HG02623 (cell line): ENCODE results near the gene RADIL.
"Not testable (repeated sequence)": the region's sequence is repeated elsewhere in the genome, so short reads cannot be mapped to it uniquely, and the experiment has no call there.

ENCODE experiments used
- ATAC-seq: cut with Tn5 transposase; IDR thresholded peaks from one replicate; pipeline ENCODE4 v1.9.1; 2021; ENCODE audit warnings: moderate library complexity; ENCODE audit not compliant: unreplicated experiment

RADIL gene, protein sequence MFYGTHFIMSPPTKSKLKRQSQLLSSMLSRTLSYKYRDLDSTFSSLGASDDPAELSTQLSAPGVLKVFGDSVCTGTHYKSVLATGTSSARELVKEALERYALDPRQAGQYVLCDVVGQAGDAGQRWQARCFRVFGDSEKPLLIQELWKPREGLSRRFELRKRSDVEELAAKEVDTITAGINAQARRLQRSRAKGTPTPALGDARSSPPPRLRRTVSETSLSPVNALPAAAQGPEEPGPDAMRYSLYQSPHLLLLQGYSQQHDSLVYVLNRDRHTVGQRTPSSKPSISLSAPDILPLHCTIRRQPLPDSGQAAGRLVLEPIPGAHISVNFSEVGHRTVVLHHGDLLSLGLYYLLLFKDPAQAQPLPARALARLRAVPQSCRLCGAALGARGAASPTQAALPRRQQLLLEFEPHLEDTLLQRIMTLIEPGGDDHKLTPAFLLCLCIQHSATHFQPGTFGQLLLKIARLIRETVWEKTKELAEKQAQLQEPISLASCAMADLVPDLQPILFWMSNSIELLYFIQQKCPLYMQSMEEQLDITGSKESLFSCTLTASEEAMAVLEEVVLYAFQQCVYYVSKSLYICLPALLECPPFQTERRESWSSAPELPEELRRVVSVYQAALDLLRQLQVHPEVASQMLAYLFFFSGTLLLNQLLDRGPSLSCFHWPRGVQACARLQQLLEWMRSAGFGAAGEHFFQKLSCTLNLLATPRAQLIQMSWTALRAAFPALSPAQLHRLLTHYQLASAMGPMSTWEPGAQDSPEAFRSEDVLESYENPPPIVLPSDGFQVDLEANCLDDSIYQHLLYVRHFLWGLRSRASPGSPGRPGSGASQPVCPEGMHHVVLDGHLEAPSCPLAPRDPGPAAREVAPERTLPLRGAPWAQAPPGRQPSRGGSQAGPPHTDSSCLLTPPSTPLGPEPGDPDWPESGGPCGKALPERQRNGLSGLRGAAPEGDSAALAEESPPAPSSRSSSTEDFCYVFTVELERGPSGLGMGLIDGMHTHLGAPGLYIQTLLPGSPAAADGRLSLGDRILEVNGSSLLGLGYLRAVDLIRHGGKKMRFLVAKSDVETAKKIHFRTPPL

DNA sequence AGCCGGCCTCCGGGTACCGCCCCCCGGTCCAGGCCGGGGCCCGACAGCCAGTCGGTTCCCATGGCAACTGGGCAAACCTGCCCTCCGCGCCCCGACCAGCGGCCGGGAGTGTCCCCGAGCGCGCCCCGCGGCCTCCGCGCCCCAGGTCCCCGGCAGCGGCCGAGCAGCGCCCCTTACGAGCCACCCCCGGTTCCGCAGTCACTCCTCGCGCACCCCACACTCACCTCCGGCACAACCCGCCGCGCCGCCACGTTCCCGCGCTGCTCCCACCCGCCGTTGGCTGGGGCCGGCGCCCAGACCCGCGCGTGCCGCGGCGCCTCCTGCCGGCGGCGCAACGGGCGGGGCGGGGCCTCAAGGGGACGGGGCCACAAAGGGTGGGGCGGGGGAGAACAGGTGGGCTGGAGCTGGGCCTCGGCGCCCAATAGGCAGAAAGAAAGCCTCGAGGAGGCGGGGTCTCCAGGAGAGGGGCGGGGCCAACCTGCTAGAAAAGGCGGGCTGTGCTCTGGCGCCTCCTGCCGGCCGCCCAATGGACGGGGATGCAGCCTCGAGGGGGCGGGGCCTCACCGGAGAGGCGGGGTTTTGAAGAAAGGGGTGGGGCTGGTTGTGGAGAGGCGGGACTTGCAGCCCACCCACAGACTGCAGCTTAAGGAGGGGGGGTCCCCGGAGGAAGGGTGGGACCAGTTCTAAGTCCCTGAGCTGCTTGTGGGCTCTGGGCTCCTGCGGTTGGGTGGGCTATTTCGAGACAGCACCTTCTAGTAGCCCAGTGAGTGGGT is at the start of gene RADIL:
TSS of gene RADIL (minus strand) at position 345 of the 773 bp plus-strand sequence. CDS start 5,577 bp downstream, outside the sequence.
- ATAC-seq = peak; percentile 53

DNA sequence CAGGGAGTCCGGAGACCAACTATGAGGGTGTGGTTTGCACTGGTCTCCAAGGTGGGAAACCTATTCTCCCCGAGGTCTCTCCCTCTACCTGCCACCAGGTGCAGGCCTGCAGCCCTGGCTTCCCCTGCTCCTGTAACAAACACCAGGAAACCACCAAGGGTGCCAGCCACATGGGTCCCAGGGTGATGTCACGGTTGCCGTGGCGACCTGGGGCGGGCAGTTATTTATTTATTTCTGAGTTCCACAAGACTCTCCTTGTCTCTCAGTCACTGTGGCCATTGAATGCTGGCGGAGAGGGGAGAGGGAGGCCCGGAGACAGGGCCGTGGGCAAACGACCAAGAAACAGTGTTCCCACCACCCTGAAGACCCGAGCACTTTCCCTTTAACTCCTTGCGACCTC is 48.4 kb upstream of the RADIL start:
- no peak for ATAC-seq

DNA sequence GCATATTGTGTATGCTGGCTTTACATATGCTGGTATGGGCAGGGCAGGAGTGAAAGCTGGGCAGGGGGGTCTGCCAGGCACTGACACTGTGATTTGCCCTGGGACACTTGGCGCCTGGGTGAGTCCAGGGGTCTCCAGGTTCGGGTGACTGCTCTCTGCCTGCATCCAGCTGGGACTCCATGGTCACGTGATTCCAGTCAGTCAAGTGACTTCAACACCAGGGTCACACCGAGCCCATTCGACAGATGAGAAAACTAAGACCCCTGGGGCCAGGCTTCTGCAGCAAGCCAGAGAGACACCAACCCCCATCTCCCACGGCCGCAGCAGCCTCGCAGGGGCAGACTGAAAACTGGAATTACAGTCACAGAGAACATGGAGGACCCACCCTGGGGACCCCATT is 45.5 kb upstream of the RADIL start:
- ATAC-seq = no peak

DNA sequence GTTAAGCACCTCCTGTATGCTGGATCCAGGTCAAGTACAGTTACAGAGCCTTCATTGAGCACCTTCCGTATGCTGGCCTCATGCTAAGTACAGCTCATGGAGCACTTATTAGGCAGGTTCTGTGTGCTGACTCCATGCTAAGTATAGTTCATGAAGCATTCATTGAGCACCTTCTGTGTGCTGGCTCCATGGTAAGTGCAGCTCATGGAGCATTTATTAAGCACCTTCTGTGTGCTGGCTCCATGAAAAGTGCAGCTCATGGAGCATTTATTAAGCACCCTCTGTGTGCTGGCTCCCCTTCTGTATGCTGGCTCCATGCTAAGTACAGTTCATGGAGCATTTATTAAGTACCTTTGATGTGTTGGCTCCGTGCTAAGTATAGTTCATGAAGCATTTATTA is 44.9 kb upstream of the RADIL start:
- ATAC-seq = no peak

DNA sequence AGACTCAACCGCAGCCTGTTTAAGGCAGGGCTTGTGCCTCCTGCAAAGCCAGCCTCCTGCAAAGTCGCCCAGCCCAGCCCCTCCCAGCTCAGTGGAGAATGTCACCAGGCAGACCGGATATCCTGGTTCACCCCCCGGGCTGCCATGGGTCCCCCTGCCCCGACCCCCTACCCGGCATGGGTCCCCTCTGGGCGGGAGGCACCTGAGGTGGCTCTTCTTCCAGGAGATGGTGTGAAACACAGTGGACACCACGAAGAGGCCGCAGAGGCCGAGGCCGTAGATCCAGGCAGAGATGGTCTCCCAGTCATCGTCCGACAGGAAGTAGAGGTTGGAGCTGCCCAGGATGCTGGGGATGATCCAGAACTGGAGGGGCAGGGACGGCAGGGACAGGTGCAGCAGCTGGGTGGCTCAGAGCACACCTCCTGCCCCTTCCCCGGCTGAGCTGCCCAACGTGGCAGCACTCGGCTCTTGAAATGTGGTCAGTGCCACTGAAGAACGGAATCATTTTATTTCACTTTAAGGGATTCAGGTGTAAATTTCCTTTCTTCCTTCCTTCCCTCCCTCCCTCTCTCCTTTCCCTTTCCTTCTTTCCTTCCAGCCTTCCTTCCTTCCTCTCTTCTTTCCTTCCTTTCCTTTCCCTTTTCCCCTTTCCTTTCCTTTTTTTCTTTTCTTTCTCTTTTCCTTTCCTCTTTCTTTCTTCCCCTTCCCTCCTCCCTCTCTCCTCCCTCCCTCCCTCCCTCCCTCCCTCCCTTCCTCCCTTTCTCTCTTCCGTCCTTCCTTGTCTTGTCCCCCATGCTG is 36.7 kb upstream of the RADIL start:
- ATAC-seq = no peak

DNA sequence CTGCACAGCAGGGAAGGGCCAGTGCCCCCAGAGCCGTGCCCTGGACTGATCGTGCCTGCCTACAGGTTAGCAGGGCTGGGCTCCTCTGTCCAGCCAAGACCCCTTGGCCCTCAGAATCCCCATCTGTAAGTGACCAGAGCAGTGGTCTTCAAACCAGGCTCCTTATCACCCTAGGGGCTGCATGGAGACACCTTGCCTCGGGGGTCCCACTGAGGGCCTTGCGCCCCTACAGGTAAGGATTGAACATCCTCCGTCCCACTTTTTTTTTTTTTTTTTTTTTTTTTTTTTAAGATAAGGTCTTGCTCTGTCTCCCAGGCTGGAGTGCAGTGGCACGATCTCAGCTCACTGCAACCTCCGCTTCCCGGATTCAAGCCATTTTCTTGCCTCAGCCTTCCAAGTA is 32.6 kb upstream of the RADIL start:
- no peak for ATAC-seq

DNA sequence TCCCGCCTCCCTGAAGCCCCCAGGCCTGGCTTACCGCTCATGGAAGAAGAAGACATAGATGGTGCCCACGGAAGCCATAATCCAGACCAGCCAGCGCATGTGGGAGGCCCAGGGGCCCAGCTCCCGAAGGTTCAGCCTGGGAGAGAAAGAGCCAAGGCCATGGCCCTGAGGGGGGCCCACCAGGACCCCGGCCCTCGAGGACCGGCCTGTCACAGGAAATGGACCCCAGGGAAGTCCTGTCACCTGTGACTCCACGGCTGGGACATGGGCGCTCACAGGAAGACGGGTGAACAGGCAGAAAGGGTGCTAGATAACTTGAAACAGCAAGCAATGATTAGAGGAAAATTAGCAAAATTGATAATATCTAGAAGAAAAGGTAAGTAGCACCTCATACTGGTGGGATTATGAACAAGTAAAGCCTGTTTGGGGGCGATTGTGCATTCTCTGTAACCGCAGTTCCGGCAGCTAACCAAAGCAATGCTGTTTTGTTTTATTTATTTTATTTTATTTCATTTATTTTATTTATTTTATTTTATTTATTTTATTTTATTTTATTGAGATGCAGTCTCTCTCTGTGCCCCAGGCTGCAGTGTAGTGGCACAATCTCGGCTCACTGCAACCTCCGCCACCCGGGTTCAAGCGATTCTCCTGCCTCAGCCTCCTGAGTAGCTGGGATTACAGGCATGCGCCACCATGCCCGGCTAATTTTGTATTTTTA is 27.8 kb upstream of the RADIL start:
- no peak for ATAC-seq

DNA sequence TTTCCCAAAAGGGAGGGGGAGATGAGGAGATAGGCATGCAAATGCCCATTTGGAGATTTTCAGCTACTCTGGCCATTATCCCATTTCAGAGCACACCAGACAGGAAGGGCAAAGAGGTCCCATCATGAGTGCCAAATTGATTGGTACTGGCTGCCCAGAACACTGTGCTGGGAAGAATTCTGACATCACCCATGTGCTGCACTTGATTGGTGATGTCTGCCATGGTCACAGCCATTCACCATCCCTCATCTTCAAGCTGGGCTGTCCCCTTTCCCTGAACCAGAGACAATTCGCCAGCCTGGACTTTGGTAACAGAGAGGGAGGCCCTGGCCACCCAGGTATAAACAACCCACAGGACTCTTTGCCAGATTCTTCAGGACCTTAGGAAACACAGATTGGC is 23.2 kb upstream of the RADIL start:
- no peak for ATAC-seq

DNA sequence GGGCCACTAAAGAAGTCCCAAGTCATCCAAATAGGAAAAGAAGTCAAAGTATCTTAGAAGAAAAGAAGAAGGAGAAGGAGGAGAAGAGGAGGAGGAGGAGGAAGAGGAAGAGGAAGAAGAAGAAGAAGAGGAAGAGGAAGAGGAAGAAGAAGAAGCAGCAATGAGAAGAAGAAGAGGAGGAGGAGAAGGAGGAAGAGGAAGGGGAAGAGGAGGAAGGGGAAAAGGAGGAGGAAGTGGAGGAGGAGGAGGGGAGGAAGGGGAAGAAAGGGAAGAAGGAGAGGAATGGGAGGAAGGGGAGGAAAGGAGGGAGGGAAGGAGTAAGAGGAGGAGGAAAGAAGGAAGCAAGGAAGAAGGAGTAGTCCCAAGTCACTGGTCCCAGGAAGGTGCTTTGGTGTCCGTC is 21.7 kb upstream of the RADIL start:
- no peak for ATAC-seq

DNA sequence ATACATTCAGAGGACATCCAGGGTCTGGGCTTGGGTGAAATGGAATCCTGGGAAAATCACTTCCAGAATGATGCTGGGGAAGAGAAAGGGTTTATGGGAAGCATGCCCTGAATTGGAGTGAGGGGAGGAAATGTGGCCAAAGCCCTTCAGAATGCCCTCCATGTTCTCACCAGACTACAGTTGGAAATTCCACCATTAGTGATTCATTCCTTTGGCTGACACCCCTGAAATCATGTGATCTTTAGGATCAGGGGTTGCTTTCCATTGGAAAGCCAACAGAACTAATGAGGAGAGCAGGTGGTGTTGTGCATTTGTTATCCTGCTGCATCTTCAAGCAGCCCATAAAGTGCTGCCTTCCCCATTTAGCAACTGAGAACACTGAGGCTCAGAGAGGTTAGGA is 20.8 kb upstream of the RADIL start:
- no peak for ATAC-seq

DNA sequence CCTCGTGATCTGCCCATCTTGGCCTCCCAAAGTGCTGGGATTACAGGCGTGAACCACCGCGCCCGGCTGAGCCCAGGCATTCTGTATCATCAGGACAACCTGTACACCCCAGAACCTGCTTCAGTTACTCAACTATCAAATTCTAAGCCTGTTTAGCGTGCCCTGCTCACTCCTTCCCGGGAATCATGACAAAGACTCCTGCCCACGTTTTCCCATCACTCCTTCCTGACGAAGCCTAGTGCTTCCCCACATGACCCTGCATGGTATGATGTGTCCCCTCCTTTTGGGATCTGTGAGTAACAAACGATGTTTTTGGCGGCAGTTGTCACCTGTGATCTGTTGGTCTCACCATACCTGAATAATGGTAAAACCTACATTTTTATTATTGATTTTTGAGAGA is 12.2 kb upstream of the RADIL start:
- ATAC-seq = no peak

DNA sequence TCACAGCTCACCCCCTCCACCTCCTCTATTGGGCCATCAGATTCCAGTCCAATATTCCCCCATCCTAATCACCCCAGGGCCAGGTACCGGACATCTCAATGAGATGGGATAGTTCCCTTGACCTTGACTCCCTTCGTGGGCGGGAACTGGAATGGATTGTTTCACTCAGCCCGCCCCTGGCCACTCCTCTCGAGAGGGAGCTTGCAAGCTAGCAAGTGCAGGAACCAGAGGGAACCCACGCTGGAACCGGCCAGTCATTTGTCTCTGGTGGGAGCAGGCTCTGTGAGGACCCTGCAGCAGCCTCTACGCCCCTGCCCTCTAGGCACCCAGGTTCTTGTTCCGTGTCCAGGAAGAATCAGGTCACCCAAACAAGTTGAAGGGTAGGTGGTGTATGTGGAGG is 11.0 kb upstream of the RADIL start:
- no peak for ATAC-seq

DNA sequence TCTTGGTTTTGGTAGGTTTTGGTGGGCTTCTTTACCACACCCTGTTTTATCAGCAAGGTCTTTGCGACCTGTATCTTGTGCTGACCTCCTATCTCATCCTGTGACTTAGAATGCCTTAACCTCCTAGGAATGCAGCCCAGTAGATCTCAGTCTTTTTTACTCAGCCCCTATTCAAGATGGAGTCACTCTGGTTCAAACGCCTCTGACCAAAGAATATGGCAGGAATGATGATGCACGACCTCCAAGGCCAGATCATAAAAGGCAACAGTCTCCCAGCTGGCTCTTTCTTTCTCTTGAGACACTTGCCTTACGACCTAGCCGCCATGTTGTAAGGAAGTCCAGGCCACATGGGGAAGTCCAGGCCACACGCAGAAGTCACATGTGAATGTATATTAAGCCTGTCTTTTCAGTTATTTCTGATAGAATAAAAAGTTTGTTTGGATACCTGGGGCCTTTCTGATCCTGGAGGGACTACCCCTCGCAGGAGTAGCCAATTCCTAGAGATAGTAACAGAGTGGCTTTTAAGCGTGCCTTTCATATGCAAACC is 10.5 kb upstream of the RADIL start:
- ATAC-seq = no peak

DNA sequence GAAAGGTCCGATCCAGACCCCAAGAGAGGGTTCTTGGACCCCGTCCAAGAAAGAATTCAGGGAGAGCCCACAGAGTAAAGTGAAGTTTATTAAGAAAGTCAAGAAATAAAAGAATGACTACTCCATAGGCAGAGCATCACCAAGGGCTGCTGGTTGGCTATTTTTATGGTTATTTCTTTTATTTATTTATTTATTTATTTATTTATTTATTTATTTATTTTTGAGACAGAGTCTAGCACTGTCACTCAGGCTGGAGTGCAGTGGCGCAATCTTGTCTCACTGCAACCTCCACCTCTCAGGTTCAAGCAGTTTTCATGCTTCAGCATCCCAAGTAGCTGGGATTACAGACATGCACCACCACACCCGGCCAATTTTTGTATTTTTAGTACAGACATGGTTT is 9.7 kb upstream of the RADIL start:
- ATAC-seq = not testable (repeated sequence)

DNA sequence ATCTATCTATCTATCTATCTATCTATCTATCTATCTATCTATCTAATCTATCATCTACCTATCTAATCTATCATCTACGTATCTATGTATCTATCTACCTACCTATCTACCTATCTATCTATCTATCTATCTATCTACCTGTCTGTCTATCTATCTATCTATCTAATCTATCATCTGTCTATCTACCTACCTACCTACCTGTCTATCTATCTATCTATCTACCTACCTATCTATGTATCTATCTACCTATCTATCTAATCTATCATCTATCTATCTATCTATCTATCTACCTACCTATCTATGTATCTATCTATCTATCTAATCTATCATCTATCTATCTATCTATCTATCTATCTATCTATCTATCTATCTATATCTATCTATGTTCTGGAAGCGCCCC is 8.0 kb upstream of the RADIL start:
- ATAC-seq = not testable (repeated sequence)

DNA sequence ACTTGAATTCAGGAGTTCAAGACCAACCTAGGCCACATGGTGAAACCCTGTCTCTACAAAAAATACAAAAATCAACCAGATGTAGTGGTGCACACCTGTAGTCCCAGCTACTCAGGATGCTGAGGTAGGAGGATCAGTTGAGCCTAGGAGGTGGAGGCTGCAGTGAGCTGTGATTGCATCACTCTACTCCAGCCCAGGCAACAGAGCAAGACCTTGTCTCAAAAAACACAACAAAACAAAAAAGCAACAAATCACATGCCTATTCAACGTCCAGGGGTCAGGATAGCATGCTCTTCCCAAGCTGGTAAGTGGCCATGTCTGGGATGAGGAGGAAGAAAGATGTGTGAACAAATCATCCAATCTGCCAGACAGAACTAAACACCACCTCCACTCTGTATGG is 6.2 kb upstream of the RADIL start:
- ATAC-seq = no peak

DNA sequence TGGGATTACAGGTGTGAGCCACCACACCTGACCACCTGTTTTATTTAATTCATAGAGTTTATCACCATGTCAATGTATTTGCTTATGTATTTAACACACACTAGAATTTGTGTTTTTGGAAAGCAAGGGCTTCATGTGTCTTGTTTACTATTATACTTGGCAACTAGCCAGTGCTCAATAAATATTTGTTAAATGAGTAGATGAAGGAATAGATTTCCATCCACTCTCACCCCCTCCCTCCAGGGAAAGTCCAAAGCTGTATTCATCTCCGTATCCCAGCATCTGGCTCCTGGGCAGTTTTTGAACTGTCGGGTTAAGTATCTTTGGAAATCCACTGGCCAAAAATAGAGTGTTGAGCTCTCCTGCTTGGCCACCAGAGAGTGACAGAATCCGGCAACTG is 4.6 kb upstream of the RADIL start:
- no peak for ATAC-seq

DNA sequence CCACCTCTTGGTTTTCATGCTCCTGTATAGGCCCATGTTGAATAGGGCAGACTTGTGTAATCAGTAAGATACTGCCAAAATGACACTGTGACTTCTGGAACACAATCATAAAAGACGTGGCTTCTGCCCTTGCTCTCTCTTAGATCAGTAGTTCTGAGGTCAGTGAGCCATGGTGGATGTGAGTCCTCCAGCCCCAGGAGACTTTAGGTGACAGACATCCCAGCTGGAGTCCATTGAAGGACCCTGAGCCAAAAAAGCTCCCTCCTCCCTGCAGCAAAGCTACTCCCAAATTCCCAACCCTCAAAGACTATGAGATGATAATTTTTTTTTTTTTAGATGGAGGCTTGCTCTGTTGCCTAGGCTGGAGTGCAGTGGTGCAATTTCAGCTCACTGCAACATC is 3.2 kb upstream of the RADIL start:
- no peak for ATAC-seq

DNA sequence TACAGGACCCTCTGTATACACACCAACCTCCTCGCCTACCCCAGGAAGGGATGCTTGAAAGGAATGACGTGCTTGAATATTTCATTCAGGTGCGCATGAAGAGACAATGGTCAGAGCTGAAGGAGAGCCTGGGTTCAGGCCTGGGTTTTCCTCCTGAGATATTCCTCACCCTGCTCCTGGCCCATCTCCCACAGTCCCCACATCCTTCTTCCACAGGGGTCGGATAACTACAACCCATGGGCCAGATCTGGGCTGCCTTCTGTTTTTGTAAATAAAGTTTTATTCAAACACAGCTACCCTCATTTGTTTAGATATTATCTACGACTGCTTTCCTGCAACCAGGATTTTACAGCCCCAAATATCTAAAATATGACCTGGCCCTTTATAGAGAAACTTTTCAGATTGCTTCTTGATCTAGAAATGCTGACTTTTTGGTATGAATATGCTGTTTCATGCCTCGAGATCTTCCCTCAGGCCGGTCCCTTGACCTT is 1.8 kb upstream of the RADIL start:
- ATAC-seq = no peak
